CD4-positive, alpha-beta T cell treated with Interferon alpha-2 for 1 hour (primary cell): Measurements from ENCODE around the gene RAD50.
"Not testable (repeated sequence)": the region's sequence is repeated elsewhere in the genome, so short reads cannot be mapped to it uniquely, and the experiment has no call there.

Experiments
- DNase-seq, 2 donors: peaks; one replicate each; pipeline ENCODE4 v3.0.0-alpha.2; 2020 to 2022

RAD50 gene

DNA sequence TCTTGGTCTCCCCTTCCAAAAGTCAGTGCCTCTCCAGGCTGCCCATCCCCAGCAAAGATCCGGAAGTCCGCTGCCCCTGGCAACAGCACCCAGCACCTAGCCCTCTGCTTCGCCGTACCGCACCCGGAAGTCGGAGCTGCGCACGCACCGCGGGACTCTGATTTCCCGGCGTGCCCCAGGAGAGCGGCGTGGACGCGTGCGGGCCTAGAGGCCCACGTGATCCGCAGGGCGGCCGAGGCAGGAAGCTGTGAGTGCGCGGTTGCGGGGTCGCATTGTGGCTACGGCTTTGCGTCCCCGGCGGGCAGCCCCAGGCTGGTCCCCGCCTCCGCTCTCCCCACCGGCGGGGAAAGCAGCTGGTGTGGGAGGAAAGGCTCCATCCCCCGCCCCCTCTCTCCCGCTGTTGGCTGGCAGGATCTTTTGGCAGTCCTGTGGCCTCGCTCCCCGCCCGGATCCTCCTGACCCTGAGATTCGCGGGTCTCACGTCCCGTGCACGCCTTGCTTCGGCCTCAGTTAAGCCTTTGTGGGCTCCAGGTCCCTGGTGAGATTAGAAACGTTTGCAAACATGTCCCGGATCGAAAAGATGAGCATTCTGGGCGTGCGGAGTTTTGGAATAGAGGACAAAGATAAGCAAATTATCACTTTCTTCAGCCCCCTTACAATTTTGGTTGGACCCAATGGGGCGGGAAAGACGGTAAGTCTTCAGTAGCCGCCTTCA lies at the start of gene RAD50:
RAD50 (plus strand) TSS at position 215 of the 715 bp plus-strand sequence; CDS start at position 563, 348 bp downstream.
- DNase-seq, result peak; percentile 91 to 93

DNA sequence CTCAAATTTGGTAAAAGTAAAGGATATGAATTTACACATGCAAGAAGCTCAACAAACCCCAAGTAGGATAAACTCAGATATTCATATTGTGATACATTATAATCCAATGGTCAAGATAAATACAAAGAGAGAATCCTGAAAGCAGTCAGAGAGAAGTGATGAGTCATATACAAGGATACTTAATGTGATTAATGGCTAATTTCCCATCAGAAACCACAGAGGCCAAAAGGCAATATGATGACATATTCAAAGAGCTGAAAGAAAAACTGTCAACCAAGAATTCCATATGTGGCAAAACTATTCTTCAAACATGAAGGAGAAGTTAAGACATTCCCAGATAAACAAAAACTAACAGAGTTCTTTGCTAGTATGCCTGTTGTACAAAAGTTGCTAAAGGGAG lies 46.7 kb upstream of the RAD50 start:
- DNase-seq, result no peak

DNA sequence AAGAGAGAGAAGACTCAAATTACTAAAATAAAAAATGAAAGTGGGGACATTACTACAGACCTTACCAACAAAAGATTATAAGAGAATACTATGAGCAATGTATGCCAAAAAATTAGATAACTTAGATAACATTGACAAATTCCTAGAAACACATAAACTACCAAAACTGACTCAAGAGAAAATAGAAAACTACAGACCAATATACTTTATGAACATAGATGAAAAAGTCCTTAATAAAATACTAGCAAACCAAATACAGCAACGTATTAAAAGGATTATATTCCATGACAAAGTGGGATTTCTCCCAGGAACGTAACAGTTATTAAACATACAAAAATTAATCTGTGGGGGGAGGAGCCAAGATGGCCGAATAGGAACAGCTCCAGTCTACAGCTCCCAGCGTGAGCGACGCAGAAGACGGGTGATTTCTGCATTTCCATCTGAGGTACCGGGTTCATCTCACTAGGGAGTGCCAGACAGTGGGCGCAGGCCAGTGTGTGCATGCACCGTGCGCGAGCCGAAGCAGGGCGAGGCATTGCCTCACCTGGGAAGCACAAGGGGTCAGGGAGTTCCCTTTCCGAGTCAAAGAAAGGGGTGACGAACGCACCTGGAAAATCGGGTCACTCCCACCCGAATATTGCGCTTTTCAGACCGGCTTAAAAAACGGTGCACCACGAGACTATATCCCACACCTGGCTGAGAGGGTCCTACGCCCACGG lies 43.0 kb upstream of the RAD50 start:
- not testable (repeated sequence) for DNase-seq

DNA sequence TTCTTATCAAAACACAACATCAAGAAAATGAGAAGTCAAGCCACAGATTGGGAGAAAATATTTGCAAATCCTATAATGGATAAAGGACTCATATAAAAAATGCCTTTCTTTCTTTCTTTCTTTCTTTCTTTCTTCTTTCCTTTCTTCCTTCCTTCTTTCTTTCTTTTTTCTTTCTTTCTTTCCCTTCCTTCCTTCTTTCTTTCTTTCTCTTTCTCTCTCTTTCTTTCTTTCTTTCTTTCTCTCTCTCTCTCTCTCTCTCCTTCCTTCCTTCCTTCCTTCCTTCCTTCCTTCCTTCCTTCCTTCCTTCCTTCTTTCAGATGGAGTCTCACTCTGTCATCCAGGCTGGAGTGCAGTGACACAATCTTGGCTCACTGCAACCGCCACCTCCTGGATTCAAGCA lies 34.7 kb upstream of the RAD50 start:
- DNase-seq, result not testable (repeated sequence)

DNA sequence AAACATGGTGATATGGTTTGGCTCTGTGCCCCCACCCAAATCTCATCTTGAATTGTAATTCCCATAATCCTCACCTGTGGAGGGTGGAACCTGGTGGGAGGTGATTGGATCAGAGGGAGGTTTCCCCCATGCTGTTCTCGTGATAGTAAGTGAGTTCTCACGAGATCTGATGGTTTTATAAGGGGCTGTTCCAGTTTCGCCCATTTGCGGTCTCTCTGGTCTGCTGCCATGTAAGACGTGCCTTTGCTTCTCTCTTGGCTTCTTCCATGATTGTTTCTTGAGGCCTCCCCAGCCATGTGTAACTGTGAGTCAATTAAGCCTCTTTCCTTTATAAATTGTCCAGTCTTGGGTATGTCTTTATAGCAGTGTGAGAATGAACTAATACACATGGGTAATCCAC lies 31.9 kb upstream of the RAD50 start:
- DNase-seq, result not testable (repeated sequence)

DNA sequence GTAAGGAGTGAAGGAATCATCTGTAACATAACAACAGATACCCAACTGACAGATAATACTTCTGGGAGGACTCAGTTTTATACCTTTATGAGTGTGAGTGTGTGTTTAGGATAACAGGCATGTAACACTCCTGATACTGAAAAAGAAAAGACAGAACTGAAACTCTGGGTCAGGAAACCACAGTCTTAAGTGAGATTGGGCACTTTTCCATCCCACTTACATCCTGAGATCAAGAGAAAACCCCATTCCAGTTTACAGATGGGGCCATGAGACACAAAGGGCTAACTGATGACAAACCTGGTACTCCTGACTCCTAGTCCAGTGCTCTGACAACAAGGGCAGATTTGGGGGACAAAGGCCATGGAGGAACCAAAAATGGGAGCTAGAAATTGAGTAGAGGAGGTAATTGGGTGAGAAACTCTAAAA lies 31.5 kb upstream of the RAD50 start:
- no peak for DNase-seq

DNA sequence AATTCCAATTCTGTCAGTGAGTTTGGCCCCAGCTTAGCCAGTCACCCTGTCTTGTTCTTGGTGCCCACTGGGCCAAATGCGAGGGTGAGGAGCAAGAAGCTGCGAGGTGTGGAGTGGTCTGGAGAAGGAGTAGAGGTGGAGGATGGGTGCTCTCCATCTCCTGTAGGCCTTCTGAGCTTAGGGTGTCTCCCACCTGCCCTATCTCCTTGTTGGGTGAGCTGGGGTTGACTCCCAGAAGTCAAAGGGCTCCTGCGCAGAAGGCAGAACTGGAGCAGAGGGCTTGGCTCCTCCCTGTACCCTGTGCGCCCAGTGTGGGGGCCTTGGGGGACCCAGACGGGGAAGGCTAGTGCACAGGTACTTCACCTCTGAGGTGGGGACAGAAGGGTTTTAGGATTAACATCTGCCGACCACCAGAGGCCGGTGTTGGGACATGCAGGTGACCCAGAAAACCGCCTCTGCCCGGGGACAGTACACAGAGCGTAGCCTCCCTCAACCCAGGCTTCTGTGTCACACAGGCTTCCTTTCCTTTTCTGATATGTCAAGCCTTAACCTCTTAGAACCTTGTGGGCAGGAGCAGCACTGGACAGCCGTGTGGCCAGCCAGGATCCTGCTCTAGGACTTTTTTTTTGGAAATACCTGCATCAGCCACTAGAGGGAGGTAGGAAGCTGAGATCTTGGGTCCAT lies 30.3 kb upstream of the RAD50 start:
- peak; percentile 12 to 64 for DNase-seq

DNA sequence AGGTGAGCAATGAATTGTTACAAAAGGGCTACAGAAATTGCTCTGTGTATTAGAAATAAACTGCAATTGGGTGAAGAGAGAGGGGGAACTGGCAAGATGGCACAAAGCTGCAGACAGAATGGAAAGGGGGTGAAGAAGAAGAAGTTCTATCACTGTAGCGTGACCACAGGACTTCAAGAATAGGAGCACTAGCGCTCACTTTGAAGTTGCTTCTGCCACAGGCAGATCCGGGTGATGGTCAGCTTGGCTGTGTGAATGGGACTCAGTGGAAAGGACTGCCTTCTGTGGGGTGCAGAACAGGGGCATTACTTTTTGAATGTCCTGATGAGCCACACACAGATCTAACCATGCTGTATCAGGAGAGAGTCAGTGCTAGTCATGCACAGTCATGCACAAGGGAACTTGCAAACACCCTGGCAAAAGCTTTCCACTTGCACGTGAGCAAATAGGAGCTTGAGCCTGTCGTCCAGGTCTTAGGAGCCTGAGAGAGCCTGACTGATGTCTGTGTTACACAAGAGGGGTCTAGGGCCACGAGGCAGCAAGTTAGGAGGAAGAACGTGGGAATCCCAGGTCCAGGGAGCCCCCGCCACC lies 29.7 kb upstream of the RAD50 start:
- DNase-seq, result no peak

DNA sequence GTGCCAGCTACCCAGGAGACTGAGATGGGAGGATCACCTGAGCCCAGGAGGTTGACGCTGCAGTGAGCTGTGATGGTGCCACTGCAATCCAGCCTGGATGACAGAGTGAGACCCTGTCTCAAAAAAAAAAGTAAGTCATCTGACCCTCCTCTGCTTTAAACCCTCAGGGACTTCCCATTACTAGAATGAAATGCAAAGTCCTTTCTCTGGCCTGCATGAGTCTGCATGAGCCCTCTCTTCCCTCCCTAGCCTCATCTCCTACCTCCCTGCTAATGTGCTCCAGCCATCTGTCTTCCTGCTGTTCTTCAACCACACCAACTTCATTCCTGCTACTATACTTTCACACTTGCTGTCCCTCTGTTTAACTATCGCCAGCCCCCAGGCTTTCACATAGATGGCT lies 28.8 kb upstream of the RAD50 start:
- DNase-seq, result no peak

DNA sequence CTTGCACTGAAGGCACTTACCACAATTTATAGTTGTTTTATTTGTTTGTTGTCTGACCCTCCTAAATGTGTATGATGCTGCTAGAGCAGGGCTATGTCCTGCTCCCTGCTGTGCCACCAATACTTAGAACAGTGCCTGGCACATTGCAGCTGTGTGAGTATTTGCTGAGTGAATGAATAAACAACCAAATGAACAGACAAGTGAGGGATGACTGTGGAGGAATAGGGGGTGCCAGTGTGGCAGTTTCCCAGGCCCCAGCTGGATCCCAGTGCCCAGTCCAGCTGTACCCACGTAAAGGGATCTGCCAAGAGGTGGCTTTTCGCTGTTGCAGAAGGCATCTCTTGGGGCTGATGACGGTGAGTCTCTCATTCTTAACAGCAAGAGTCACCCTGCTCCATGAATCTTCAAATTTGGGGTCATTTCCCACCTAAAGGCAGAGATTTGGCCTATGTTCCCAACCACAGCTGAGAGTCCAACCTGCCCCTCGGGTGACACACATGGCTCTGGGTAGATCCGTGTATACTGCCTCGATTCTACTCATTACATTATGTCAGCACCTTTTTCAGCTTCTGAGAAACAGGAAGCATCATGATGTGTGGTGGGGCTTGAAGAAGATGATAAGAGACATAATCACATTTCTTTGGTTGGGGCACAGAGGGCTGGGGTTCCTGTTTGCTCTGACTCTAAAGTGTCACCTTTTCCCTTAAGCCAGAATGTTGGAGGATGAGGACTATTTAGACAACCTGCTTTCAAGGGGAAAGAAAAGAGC lies 27.7 kb upstream of the RAD50 start:
- peak; percentile 4 to 19 for DNase-seq

DNA sequence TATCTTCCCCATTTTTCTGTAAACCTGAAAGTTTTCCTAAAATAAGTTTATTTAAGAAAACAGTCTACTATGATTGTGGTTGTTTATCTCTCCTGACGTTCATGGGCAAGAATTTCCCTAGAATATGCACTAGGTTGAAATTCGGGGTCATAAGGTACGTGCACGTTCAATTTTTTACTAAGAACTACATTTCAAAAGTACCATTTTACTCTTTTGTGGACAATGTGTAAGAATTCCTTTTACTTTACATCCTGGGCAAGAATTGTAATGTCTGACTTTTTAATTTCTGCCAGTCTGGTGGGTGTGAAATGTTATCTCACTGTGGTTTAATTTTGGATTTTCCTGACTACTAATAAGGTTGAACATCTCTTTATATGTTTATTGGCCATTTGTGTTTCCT lies 25.8 kb upstream of the RAD50 start:
- DNase-seq, result no peak

DNA sequence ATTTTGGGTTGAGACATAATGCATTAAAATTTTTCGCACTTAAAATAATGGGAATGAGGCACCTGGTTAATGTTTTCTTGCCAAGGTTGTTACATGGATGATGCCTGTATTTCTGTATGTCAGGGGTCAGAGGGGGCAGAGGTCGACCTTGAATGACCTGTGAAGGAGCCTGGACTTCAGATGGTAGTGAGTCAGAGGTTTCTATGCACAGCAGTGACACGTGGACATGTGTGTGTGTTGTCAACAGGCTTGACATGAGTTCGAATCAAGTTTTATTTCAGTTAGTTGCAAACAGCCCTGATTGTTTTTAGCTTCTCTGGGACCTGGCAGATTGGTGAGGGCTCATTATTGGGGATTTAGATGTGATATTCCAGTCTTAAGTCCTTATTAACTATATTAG lies 17.1 kb upstream of the RAD50 start:
- DNase-seq, result no peak

DNA sequence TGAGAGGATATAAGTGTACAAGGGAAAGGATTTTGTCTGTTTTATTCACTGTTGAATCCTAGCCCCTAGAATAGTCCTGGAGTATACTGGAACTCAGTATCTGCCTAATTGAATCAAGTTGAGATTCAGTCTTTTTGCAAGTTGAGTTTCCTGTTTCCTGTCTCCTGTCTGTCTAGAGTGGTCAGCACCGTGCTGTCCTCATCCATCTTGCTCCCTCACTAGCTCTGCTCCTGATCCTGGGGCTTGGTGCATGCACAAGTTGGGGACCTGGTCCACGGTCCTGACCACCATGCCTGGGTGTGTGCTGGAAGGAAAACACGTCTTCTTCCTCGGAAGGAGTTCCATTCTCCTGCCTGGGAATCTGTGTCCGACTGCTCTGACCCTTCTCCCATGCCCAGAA lies 16.6 kb upstream of the RAD50 start:
- no peak for DNase-seq

DNA sequence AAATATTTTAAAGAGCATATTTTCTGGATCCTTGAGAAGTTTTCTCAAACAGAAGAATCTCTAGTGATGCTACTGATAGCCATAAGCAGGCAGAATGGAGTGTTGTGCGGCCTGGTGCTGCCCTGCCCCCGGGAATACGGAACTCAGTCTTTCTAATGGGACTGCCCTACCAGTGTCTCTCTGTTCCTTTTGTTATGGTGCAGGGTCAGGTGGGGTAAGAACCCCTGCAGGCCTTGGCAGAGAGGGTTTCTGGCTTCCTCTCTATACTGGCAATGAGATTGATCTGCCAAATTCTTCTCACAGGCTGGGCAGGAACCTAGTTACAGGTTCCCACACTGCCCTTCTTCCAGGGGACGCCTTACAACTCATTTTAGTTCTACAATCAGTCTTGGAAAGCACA lies 16.0 kb upstream of the RAD50 start:
- no peak for DNase-seq

DNA sequence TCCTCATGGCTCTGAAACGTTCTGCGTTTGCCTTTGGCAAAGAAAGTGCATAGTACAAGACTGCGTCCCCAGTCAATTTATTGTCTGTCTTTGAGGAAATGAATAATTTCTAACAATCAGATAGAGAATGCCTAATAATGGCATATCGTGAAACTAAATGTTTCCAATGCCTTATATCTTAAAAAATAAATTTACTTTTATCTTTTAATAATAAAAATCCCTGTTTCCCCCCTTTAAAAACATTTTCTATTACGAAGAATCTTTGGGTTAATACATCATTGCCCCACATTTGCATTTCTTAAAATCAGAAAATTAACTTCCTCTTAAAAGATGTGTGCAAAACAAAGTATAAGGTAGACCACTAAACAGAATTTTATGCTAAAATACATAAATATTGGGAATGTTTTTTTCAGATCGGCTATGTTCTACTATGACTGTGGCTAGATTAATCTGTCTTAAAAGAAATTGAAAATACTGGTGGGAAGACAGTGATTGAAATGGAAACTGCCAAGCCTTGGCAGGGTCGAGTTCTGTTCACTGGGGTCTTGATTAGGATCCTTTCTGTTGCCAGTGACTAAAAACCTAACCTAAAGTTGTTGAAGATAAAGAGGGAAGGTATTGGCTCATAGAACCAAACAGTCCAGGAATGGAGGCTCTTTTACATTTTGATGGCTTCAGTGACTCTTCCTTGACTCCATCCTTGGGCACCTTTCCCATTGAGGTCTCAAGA lies 13.1 kb upstream of the RAD50 start, which contains the start of gene IL5:
IL5 (minus strand) TSS at position 51 of the 730 bp plus-strand sequence; CDS start at position 7, 44 bp downstream.
- no peak for DNase-seq

DNA sequence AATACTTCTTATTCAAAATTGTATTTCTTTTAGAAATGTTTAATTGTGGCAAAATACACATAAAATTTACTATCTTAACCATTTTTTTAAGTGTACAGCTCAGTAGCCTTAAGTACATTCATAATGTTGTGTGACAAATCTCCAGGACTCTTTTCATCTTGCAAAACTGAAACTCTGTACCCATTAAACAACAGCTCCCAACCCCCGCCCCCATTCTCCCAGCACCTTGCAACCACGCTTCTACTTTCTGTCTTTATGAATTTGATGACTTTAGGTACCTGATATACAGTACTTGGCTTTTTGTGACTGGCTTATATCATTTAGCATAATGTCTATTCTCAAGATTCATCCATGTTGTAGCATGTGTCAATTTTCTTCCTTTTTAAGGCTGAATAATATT lies 10.7 kb upstream of the RAD50 start:
- DNase-seq, result no peak

DNA sequence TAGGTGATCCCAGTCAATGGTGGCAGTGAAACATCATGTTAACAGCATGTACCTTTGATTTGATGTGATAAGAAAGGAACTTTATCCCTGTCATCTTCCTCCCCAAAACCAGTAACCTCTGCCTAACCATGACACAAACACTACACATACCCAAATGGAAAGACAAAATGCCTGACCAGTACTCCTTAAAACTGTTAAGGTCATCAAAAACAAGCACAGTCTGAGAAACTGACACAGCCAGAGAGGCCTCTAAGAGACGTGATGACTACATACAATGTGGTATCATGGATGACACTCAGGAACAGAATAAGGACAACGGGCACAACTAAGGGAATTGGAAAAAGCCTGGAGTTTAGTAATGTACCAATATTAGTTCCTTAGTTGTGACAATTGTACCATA lies 9.5 kb upstream of the RAD50 start:
- no peak for DNase-seq

DNA sequence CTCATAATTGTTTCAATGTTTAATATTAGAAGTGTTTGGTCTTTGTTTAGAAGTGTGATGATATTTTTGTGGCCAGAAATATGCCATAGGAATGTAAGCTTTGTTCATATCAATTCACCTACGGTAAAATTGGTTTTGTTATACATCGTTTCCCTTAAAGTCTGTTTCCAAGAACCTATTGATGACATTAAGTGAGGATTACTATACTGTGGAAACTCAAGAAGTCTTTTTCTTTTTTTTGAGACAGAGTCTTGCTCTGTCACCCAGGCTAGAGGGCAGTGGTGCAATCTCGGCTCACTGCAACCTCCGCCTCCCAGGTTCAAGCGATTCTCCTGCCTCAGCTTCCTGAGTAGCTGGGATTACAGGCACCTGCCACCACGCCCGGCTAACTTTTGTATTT lies 7.9 kb upstream of the RAD50 start:
- DNase-seq, result not testable (repeated sequence)

DNA sequence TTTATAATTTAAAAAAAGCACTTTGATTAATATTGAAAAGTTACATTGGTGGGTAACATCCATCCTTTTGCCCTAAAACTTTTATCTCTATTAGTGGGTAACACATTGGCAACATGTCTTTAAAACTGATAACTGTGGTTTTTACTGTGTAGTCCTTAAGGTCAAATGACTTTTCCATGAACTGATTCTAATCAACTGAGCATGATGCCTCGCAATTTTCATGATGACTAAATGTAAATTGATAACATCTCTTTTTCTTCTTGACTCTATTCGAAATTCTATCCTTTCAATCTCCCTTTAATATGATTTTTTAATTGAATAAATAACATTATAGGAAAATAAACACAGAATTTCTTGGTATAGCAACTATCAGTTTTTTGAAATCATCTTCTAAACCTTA lies 7.2 kb upstream of the RAD50 start:
- no peak for DNase-seq

DNA sequence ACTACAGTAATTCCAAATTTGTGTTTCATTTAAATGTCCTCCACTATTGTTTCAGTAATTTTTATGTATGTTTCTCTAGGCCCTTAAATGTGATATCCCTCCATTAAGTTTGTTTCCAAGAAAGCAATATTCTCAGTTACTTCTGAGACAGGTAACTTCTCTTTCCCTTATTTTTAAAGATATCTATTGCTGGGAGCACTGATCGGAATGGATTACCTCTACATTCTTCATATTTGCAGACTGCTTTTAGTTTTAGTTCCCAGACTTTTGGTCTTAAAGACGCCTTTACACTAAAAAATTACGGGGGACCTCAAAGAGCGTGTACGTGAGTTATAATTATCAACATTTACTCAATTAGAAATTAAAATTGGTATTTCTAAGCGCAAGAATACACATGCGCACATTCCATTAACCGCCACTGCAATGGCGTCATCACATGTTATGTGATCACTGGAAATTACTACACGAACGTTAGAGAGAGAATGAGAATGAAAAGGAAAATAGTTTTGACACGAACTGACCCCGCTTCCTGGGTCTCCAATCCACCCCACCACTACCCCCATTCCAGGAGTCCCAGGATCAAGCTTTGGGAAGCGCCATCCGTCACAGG lies 519 bp upstream of the RAD50 start:
- DNase-seq, result no peak

DNA sequence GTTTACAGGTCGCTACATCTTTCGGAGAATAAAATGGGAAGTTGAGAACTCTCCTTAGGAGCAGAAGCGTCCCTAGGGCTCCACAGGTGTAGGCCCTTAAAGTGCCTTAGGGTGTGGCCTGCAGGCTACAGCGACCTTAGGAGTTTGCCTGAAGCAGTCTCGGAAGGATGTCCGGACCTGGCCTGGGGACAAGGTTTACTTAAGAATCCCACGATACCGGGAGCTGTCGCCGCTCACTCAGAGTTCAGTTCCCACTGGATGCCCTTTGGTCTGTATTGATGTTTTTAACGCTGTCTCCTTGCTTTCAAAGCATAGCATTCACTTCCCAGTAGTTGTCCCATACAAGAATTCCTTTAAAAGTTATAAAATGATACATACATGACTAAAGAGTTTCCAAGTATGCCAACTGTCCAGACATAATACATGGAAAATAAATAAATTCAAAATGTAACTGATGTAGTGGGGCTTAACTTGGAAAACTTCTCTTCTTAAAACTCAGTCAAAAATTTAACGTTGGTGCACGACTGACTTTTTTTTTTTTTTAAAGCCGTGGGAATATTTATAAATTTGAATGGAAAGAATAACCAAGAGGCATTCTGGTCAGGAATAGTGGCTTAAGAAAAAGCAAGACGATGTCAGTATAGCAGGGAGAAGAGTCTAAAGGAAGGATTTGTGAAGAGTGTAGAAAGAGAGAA lies 848 bp downstream of the RAD50 start:
- no peak for DNase-seq
